GM12864 (cell line): Measurements from ENCODE around the gene CADPS2.

Source experiments
- DNase-seq: peaks from one replicate; pipeline ENCODE4 v3.0.0-alpha.2; 2011; ENCODE audit warnings: low read depth
- H3K4me3 ChIP-seq: 2 replicates; pipeline ENCODE4 v1.5.1; 2011; ENCODE audit warnings: mild to moderate bottlenecking, low read depth, low read length, control low read depth
- CTCF ChIP-seq: IDR thresholded peaks from 2 replicates; pipeline ENCODE4 v1.5.1; 2011; ENCODE audit warnings: low read depth, mild to moderate bottlenecking, moderate library complexity, low read length, control low read depth, inconsistent platforms; ENCODE audit errors: missing control alignments

The CADPS2 gene

GRCh38 chr7:122901250-122901649 lies 15.0 kb upstream of the CADPS2 start:
- H3K4me3 ChIP-seq = no peak overlapping the region
- DNase-seq = no peak
- no peak for TF ChIP-seq CTCF

GRCh38 chr7:122896509-122896908 lies 10.2 kb upstream of the CADPS2 start:
- no peak for DNase-seq
- no peak overlapping the region for H3K4me3 ChIP-seq
- TF ChIP-seq CTCF = no peak

- no peak for DNase-seq
- no peak for TF ChIP-seq CTCF
- H3K4me3 ChIP-seq = no peak overlapping the region
These were observed 7.2 kb upstream of the CADPS2 start for GRCh38 chr7:122893486-122893885.

GRCh38 chr7:122889116-122889515 lies 2.9 kb upstream of the CADPS2 start:
- no peak for TF ChIP-seq CTCF
- no peak overlapping the region for H3K4me3 ChIP-seq
- no peak for DNase-seq

- no peak for TF ChIP-seq CTCF
- no peak overlapping the region for H3K4me3 ChIP-seq
- DNase-seq = no peak
These were observed 1.6 kb upstream of the CADPS2 start for GRCh38 chr7:122887848-122888247.

- no peak for DNase-seq
These were observed 938 bp upstream of the CADPS2 start for GRCh38 chr7:122887198-122887597.

More at GRCh38 chr7:122887198-122887597, 938 bp upstream of the CADPS2 start:
- no peak for TF ChIP-seq CTCF
- H3K4me3 ChIP-seq = peak overlapping the region; percentile 80
